Lower leg skin (tissue), 3 donors: ENCODE measurements around the gene SELPLG.

Experiments used
- CTCF ChIP-seq, 3 donors: fragments of 450-650 bp; IDR thresholded peaks; one replicate each; pipeline ENCODE4 v1.5.1; 2016; ENCODE audit warnings: antibody characterized with exemption in 3 of 3, mild to moderate bottlenecking in 3 of 3, moderate library complexity in 2 of 3
- POLR2A ChIP-seq, 2 donors: fragments of 450-650 bp; IDR thresholded peaks; one replicate each; pipeline ENCODE4 v1.6.1; 2016 to 2017; ENCODE audit warnings: antibody characterized with exemption in 2 of 2, mild to moderate bottlenecking in 1 of 2, moderate library complexity in 1 of 2

- TF ChIP-seq POLR2A (IDR thresholded peaks at IDR 0.05) (no peak), CTCF (IDR thresholded peaks at IDR 0.05) (no peak)
Observed at GRCh38 chr12:108599541-108599940, 34.2 kb downstream of the SELPLG start.
